Activated T-helper 1 cell treated with anti-CD3 and anti-CD28 coated beads, Interleukin-12 subunit alpha, Interleukin-12 subunit beta, Interleukin-2, Interleukin-4 antibody, amounts not matched to agents 30 ng/mL and 10 ng/mL and 1 ng/mL, durations not matched to agents 14 hours and 24 hours and 36 hours (primary cell): ENCODE measurements around the gene TMEM39A. TPM values are rescaled to one million over a fixed set of nuclear protein-coding genes. Genes with fewer than 3 reads are reported as not detected.

Experiments used
- DNase-seq: peaks from one replicate; pipeline ENCODE4 v3.0.0; 2021; ENCODE audit warnings: low spot score
- H3K27ac Mint-ChIP-seq: one replicate; pipeline ENCODE4 v1.8.0; 2021; ENCODE audit warnings: mild to moderate bottlenecking, mixed read lengths
- H3K27me3 Mint-ChIP-seq: one replicate; pipeline ENCODE4 v1.8.0; 2022; ENCODE audit warnings: mild to moderate bottlenecking, moderate library complexity, mixed read lengths; ENCODE audit not compliant: insufficient read depth
- H3K36me3 Mint-ChIP-seq: one replicate; pipeline ENCODE4 v1.8.0; 2021; ENCODE audit warnings: low read depth, mixed read lengths
- H3K4me1 Mint-ChIP-seq: one replicate; pipeline ENCODE4 v1.8.0; 2021; ENCODE audit warnings: low read depth, mixed read lengths
- H3K4me3 Mint-ChIP-seq: one replicate; pipeline ENCODE4 v1.8.0; 2021; ENCODE audit warnings: mild to moderate bottlenecking, moderate library complexity, mixed read lengths
- H3K9me3 Mint-ChIP-seq: one replicate; pipeline ENCODE4 v1.8.0; 2021; ENCODE audit warnings: mixed read lengths
- intact Hi-C: fragments of 100-400 bp; cut with micrococcal nuclease; formaldehyde crosslinking; loops from one replicate; pipeline ENCODE4 v1.15.1; 2024
- total RNA-seq: library from RNA; stranded (reverse); gene quantifications from 2 replicates; pipeline ENCODE4 v1.2.3, GENCODE V29; 2022

The TMEM39A gene
- total RNA-seq, 1 donor from 2014 or later, result 51.3 TPM

- Mint-ChIP-seq H3K27me3 (no peaks in the 10 kb centered on the region), H3K4me1 (peaks cover 4% of the 10 kb centered on the region), H3K27ac (no peak overlapping the region)
Measured at GRCh38 chr3:119492128-119492527, 28.7 kb upstream of the TMEM39A start.

GRCh38 chr3:119490153-119490552, 26.7 kb upstream of the TMEM39A start:
- Mint-ChIP-seq H3K27ac (no peak overlapping the region), H3K9me3 (no peaks in the 10 kb centered on the region), H3K4me3 (no peak overlapping the region), H3K27me3 (no peaks in the 10 kb centered on the region), H3K36me3 (peaks cover 45% of the 10 kb centered on the region), H3K4me1 (no peaks in the 10 kb centered on the region)
- intact Hi-C loops, result loop anchor here (10.0 kb wide), 1 partner anchor 605 kb away; the partner anchor contains the start of gene GSK3B
- DNase-seq, result no peak

More at GRCh38 chr3:119492128-119492527, 28.7 kb upstream of the TMEM39A start:
- no peaks in the 10 kb centered on the region for H3K9me3 Mint-ChIP-seq
- DNase-seq, result no peak
- intact Hi-C loops, result loop anchor here (10.0 kb wide), 1 partner anchor 603 kb away; the partner anchor contains the start of gene GSK3B
- H3K4me3 Mint-ChIP-seq, result no peak overlapping the region
- H3K36me3 Mint-ChIP-seq, result peaks cover 34% of the 10 kb centered on the region

GRCh38 chr3:119485563-119485962, 22.1 kb upstream of the TMEM39A start:
- Mint-ChIP-seq H3K27ac (no peak overlapping the region), H3K36me3 (peaks cover 39% of the 10 kb centered on the region), H3K4me1 (peaks cover 9% of the 10 kb centered on the region), H3K27me3 (no peaks in the 10 kb centered on the region), H3K9me3 (no peaks in the 10 kb centered on the region), H3K4me3 (no peak overlapping the region)
- no peak for DNase-seq
- intact Hi-C loops, result no loop called here

- intact Hi-C loops, result no loop called here
- Mint-ChIP-seq H3K27me3 (no peaks in the 10 kb centered on the region), H3K9me3 (no peaks in the 10 kb centered on the region), H3K36me3 (peaks cover 45% of the 10 kb centered on the region), H3K4me1 (peaks cover 9% of the 10 kb centered on the region), H3K27ac (no peak overlapping the region), H3K4me3 (no peak overlapping the region)
- no peak for DNase-seq
Measured at GRCh38 chr3:119483101-119483500, 19.7 kb upstream of the TMEM39A start.

- intact Hi-C loops, result no loop called here
- no peaks in the 10 kb centered on the region for H3K27me3 Mint-ChIP-seq
- peaks cover 45% of the 10 kb centered on the region for H3K36me3 Mint-ChIP-seq
Measured at GRCh38 chr3:119481079-119481478, 17.7 kb upstream of the TMEM39A start.

GRCh38 chr3:119470866-119471265, 7.5 kb upstream of the TMEM39A start:
- Mint-ChIP-seq H3K4me3 (peak overlapping the region; percentile 95), H3K9me3 (no peaks in the 10 kb centered on the region), H3K27me3 (no peaks in the 10 kb centered on the region), H3K36me3 (peaks cover 22% of the 10 kb centered on the region), H3K27ac (peak overlapping the region; percentile 32), H3K4me1 (peaks cover 39% of the 10 kb centered on the region)
- DNase-seq, result no peak
- intact Hi-C loops, result no loop called here

More at GRCh38 chr3:119481079-119481478, 17.7 kb upstream of the TMEM39A start:
- H3K9me3 Mint-ChIP-seq, result no peaks in the 10 kb centered on the region
- no peak overlapping the region for H3K27ac Mint-ChIP-seq
- H3K4me3 Mint-ChIP-seq, result no peak overlapping the region
- no peak for DNase-seq
- peaks cover 9% of the 10 kb centered on the region for H3K4me1 Mint-ChIP-seq

GRCh38 chr3:119469418-119470189, 6.2 kb upstream of the TMEM39A start:
- intact Hi-C loops, result loop anchor here (1.0 to 10.0 kb wide), 5 partner anchors 29 to 875 kb away; partner anchors contain the start of genes COX17, LRRC58 and TIMMDC1
- peaks cover 17% of the 10 kb centered on the region for H3K36me3 Mint-ChIP-seq
- H3K4me1 Mint-ChIP-seq, result peaks cover 39% of the 10 kb centered on the region
- peak overlapping the region; percentile 93 for H3K27ac Mint-ChIP-seq
- H3K27me3 Mint-ChIP-seq, result no peaks in the 10 kb centered on the region
- no peaks in the 10 kb centered on the region for H3K9me3 Mint-ChIP-seq
- DNase-seq, result no peak
- H3K4me3 Mint-ChIP-seq, result peak overlapping the region; percentile 95

- peaks cover 50% of the 10 kb centered on the region for H3K4me1 Mint-ChIP-seq
- no peaks in the 10 kb centered on the region for H3K9me3 Mint-ChIP-seq
- H3K4me3 Mint-ChIP-seq, result peak overlapping the region; percentile 95
Measured at GRCh38 chr3:119468041-119468440, 4.6 kb upstream of the TMEM39A start.

GRCh38 chr3:119457246-119457645, 6.2 kb downstream of the TMEM39A start:
- no peak for DNase-seq
- Mint-ChIP-seq H3K36me3 (peaks cover 60% of the 10 kb centered on the region), H3K4me1 (peaks cover 41% of the 10 kb centered on the region), H3K9me3 (no peaks in the 10 kb centered on the region), H3K27ac (no peak overlapping the region), H3K27me3 (no peaks in the 10 kb centered on the region), H3K4me3 (no peak overlapping the region)
- intact Hi-C loops, result no loop called here

More at GRCh38 chr3:119468041-119468440, 4.6 kb upstream of the TMEM39A start:
- Mint-ChIP-seq H3K27ac (peak overlapping the region; percentile 87), H3K27me3 (peaks cover 3% of the 10 kb centered on the region), H3K36me3 (peaks cover 19% of the 10 kb centered on the region)
- intact Hi-C loops, result loop anchor here (2.0 to 10.0 kb wide), 2 partner anchors 41 to 877 kb away; partner anchors contain the start of gene LRRC58
- DNase-seq, result no peak

GRCh38 chr3:119456469-119456868, 6.9 kb downstream of the TMEM39A start:
- no peaks in the 10 kb centered on the region for H3K9me3 Mint-ChIP-seq
- peaks cover 64% of the 10 kb centered on the region for H3K36me3 Mint-ChIP-seq
- peaks cover 34% of the 10 kb centered on the region for H3K4me1 Mint-ChIP-seq
- no peak for DNase-seq
- no peak overlapping the region for H3K27ac Mint-ChIP-seq
- H3K27me3 Mint-ChIP-seq, result no peaks in the 10 kb centered on the region
- intact Hi-C loops, result no loop called here
- H3K4me3 Mint-ChIP-seq, result no peak overlapping the region

GRCh38 chr3:119453822-119454221, 9.6 kb downstream of the TMEM39A start:
- H3K4me3 Mint-ChIP-seq, result no peak overlapping the region
- H3K36me3 Mint-ChIP-seq, result peaks cover 58% of the 10 kb centered on the region
- H3K27ac Mint-ChIP-seq, result no peak overlapping the region
- no peak for DNase-seq
- H3K27me3 Mint-ChIP-seq, result no peaks in the 10 kb centered on the region
- peaks cover 11% of the 10 kb centered on the region for H3K4me1 Mint-ChIP-seq
- no peaks in the 10 kb centered on the region for H3K9me3 Mint-ChIP-seq
- intact Hi-C loops, result no loop called here

GRCh38 chr3:119444590-119444989, 18.8 kb downstream of the TMEM39A start:
- no peaks in the 10 kb centered on the region for H3K9me3 Mint-ChIP-seq
- H3K36me3 Mint-ChIP-seq, result peaks cover 58% of the 10 kb centered on the region
- H3K4me3 Mint-ChIP-seq, result peak overlapping the region; percentile 30
- H3K27ac Mint-ChIP-seq, result no peak overlapping the region
- intact Hi-C loops, result loop anchor here (2.0 kb wide), 1 partner anchor 14 kb away; no protein-coding TSS in a partner anchor
- H3K27me3 Mint-ChIP-seq, result no peaks in the 10 kb centered on the region
- H3K4me1 Mint-ChIP-seq, result peaks cover 14% of the 10 kb centered on the region
- no peak for DNase-seq

- H3K27me3 Mint-ChIP-seq, result no peaks in the 10 kb centered on the region
- H3K27ac Mint-ChIP-seq, result no peak overlapping the region
- DNase-seq, result no peak
- no peaks in the 10 kb centered on the region for H3K9me3 Mint-ChIP-seq
- H3K4me3 Mint-ChIP-seq, result no peak overlapping the region
- peaks cover 57% of the 10 kb centered on the region for H3K36me3 Mint-ChIP-seq
- intact Hi-C loops, result no loop called here
- H3K4me1 Mint-ChIP-seq, result peaks cover 14% of the 10 kb centered on the region
Measured at GRCh38 chr3:119443179-119443578, 20.2 kb downstream of the TMEM39A start.
